ENCODE results near the gene CPXM1. TPM values are rescaled to one million over a fixed set of nuclear protein-coding genes. Genes with fewer than 3 reads are reported as not detected.
"Not testable (repeated sequence)": the region's sequence is repeated elsewhere in the genome, so short reads cannot be mapped to it uniquely, and the experiment has no call there.

The CPXM1 gene
- total RNA-seq, 1 donor from 2014 or later: 0.49 TPM

DNA sequence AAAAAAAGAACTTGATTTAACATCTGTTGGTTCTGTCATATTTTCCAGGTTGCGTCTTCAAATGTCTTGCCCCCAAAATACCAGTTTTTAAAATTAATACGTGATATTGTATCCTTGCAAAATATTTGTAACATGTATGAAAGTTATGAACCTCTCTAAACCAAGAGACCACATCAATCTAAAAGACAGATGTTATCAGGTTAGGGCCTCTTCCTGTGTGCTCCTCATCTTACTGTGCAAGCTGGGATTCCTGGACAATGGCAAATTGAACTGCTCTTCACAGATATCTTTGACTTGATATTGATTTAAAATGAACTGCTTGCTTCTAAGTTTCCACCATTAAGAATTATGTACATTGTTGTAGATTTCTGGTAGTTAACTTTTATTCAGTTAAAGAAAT, 25.3 kb upstream of the CPXM1 start:
- intact Hi-C loops (cut with micrococcal nuclease): no loop called here

DNA sequence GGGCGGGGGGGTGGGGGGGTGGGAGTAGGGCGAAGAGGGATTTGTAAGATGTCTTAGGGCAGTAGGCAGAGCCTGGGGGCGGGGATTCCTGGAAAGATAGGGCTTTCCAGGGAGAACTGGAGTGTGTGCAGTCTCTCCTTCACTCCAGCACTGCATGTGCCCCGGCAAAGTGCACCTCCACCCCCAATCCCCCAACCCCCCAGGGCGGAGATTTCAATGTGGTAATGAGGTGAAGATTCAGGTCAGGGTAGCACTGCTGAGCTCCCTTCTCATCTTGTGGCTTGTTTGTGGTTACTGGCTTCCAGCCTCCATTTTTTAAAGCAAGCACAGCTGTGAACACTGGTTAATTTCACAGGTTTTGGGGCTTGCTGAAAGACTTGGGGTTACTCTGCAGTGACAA, 21.6 kb upstream of the CPXM1 start:
- intact Hi-C loops (cut with micrococcal nuclease): no loop called here

DNA sequence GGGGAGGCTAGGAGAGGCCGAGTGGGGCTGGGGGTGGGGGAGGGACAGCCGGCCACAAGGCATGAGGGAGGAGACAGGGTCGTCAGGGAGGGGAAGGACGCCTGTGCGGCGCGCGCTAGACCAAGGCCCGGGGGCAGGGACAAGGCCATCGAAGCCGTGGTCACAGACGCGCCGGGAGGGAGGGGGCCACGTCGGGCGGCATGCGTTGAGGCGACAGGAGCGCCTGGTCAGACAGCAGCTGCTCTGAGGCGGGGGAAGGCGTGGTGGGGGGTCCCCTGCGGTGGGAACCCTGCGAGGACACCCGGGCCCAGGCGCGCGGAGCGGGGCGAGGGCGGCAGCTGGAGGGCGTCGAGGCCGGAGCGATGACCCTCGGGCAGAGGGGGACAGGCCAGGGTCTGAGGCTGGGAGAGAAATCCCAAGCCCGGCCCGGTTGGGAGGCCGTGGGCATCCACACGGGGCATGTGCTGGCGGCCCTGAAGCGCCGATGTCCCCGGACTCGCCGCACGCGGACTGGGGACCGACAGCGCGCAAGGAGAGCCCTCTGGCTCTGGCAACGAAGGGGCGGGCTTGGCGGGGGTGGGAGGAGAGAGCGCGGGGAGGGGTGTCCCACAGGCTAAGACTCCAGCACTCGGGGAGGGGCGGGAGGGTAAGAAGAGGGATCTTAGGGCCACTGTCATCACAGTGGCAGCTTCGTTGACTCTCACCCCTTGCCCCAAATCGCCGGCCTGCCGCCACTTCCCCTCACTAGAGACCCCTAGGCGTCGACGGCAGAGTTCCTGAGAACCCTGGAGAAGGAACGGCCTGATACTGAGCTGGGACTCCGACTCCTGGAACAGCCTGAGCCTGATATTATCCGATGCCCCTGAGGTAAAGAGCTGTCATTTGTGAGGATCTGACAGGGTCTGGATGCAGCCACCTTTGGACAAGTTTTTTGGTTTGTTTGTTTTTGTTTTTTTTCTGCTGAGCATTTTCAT, 20.8 kb upstream of the CPXM1 start:
- intact Hi-C loops (cut with micrococcal nuclease): no loop called here

DNA sequence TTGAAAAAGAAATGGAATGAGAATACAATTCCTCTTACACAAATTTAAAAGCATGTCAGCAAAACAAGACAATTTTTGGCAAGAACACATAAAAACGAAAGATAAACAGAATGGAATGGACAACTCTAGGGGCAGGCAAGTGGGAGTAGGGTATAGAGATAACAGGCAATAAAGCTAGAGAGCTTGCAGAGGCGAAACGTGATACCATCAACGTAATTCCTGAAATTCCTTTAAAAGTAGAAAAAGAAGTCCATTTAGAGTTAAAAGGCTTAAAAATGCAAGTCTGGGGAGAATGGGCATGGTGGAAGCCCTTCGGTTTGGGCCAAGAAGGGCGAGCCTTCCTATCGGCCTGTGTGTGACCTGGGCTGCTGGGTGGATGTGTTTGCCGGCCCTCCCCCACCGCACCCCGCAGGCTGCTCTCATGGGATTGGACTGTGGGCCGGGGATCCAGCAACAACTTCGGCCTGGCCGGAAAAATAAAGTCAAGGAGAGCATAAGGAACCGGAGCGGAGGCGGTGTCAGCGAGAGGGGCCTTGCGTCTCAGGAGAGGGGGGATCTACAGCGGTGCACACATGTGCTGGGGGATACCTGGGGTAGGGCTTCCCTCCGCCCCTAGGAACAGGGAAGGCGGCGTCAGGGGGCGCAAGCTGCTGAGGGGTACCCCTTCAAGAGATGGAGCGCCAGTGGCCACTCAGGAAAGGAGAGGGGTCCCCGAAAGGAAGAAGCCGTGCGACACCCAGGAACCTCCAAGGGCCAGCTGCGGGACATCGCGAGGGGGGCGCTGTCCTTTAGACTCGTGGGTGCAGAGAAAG, 19.9 kb upstream of the CPXM1 start:
- intact Hi-C loops (cut with micrococcal nuclease): no loop called here

DNA sequence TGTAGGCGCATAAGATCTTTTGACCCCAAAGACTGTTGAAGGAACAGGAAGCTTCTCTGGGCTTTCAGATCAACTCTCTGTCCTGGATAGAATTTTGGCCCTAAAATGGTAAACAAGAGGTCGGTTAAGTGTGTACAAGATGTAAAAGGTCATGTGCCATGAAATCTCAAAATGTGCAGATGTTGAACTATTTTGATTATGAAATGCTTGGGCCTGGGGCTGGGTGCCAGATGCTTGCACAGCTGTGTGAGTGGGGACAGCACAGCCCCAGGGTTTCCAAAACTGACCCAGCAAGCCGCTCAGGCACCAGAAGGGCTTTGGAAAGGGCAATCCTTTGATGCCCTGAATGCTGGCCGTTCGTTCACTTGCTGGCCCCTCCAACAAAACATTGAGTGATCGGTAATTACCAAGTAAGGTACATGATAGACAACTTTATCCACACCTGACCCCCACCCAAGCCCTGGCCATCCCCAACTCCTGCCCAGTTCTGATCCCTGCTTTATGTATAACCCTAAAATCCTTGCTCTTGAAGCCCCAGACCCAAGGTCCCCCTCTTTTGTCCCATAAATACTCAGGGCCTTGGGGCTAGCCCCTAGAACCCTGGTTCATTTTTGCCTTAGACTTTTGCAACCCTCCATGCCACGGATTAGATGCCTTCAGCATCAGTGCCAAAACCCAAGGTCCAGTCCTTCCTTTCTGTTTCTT, 17.6 kb upstream of the CPXM1 start:
- intact Hi-C loops (cut with micrococcal nuclease): no loop called here

DNA sequence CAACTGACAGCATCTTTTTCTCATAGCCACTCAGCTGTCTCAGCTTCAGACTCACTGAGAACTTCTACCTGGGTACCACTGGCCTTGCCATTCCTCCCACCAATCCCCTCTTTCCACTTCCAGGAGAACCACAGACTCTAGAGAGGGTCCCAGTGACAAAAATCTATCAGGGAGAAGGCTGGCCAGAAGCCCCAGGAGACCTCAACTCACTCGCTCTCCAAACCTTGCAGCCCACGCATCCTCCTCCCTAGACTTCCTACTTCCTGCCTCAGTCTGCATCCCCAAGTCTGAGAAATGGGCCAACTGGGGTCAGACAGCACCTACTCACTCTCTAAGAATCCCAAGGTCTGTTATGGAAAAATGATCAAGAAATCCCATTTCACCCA, 16.9 kb upstream of the CPXM1 start:
- intact Hi-C loops (cut with micrococcal nuclease): no loop called here

DNA sequence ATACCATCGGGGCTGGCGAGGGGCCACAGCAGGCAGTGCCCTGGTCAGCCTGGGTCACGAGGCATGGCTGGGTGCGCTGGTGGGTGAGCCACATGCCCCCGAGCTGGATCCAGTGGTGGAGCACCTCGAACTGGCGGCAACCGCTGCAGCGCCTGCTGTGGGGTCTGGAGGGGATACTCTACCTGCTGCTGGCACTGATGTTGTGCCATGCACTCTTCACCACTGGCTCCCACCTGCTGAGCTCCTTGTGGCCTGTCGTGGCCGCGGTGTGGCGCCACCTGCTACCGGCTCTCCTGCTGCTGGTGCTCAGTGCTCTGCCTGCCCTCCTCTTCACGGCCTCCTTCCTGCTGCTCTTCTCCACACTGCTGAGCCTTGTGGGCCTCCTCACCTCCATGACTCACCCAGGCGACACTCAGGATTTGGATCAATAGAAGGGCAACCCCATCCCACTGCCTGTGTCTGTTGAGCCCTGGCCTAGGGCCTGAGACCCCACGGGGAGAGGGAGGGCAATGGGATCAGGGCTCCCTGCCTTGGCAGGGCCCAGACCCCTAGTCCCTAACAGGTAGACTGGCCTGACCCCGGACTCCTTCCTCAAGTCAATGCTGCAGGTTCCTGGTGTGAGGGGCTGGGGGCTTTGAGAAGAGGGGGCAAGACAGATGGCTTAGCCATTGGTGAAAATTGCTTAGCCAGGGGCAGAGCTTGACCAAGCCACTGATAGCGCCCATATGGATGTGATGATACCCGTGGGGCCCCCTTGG, 16.3 kb upstream of the CPXM1 start:
- intact Hi-C loops (cut with micrococcal nuclease): no loop called here

DNA sequence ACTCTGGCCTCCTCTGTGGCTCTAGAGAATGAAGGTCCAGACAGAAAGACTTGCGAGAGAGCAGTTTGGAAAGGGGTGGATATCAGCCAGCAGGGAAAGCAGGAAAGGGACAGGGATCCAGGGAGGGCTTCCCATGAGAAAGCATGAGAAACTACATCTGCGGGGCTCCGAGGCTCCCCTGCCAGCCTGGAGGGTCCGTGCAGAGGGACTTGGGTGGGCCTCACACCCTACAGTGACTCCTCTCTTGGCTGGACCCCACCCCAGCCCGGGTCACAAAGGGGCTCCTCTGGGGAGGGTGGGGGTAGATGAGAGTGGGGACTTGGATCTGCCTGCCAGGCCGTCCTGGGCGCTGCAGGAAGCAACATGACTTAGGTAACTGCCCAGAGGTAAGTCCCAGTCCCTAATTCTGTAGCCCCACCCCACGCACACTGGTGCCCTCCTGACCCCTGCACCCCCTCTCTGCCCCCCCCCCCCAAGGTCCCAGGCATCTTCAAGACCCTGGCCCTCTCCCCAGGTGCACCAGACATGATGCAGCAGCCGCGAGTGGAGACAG, 15.7 kb upstream of the CPXM1 start, which contains the start of gene TMEM239:
Gene TMEM239 (plus strand): TSS at position 335 of the 553 bp plus-strand sequence. CDS start 191 bp downstream, at position 526.
- intact Hi-C loops (cut with micrococcal nuclease): no loop called here

DNA sequence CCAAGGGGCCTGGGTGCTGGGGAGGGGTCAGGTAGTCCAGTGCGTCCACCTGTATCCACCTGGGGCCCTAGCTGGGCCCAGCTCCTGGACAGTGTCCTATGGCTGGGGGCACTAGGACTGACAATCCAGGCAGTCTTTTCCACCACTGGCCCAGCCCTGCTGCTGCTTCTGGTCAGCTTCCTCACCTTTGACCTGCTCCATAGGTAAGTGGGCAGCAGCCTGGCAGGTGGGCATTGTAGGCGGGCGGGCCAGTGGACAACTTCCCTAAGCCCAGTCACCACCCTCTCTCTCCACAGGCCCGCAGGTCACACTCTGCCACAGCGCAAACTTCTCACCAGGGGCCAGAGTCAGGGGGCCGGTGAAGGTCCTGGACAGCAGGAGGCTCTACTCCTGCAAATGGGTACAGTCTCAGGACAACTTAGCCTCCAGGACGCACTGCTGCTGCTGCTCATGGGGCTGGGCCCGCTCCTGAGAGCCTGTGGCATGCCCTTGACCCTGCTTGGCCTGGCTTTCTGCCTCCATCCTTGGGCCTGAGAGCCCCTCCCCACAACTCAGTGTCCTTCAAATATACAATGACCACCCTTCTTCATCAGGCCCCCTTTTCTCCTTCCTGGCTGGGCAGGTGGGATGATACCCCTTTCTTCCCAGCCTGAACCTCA, 14.9 kb upstream of the CPXM1 start:
- intact Hi-C loops (cut with micrococcal nuclease): no loop called here

DNA sequence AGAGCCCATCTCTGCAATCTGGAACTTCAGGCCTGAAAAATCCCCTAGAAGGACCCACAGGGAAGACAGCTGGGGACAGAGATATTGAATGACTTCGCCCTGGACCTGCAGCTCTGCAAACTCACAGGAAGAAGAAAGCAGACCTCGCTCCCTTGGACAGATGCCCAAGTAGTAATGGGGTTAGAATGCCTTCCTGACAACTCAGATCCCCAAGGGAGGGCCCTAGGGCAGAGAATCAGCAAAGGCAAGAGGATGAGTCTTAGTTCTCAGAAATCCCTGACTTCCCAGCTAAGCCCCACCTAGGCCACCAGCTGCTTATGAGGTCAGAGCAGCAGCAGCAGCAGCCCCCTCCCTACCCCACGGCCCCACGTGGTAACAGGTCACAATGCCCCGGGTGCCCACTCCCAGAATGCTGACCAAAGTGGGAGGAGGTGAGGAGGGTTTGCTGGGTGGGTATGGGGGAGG, 14.2 kb upstream of the CPXM1 start, which contains the start of gene C20orf141:
Gene C20orf141 (plus strand): TSS at position 401 of the 465 bp plus-strand sequence. CDS start 198 bp downstream, outside the sequence.
- intact Hi-C loops (cut with micrococcal nuclease): no loop called here

DNA sequence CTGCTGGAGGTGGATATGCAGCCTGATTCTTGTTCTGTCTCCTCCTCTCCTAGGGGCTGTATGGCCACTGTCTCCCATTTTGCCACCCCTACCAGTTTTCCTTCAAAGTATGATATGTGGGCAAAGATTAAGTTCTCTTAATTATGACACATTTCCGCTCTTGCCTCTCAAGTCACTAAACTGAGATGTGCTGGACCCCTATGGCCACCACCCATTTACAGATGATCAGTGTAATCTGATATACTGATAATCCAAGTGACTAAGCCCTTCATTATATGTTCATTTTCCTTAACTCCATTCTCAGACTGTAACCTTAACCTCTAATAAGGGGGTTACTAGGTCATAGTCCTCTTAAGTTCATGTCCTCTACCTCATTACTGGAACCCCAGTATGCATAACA, 13.6 kb upstream of the CPXM1 start:
- intact Hi-C loops (cut with micrococcal nuclease): no loop called here

DNA sequence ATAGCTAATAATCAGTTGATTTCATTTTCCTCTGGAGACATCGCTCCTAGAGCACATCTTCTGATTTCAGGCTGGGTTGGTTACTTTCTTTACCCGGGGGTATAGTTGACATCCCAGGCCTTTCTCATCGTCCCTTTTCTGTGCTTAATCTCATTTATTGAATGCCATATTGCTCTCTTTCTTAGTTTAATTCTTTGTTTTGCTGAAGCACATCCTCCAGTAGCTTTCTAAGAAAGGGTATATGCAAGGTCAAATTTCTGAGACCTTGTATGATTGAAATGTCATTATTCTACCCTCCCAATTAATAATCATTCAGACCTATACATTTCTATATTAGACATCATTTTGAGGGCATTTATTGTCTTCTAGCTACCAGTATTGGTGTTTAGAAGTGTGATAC, 11.8 kb upstream of the CPXM1 start:
- intact Hi-C loops (cut with micrococcal nuclease): no loop called here

DNA sequence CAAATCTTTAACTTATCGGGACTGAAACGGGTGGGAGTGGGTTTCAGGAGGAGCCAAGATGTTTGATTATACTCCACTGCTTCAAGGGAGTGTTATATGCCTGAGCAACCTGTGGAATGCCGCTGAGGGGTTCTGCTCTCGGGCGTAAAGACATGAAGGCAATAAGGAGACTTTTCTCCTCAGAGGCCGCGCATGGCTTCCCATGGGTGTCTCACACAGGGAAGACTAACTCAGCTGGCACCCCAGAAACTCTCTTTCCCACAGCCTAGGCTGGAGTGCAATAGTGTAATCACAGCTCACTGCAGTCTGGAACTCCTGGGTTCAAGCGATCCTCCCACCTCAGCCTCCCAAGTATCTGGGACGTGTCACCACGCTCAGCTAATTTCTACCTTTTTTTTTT, 9.3 kb upstream of the CPXM1 start:
- intact Hi-C loops (cut with micrococcal nuclease): no loop called here

DNA sequence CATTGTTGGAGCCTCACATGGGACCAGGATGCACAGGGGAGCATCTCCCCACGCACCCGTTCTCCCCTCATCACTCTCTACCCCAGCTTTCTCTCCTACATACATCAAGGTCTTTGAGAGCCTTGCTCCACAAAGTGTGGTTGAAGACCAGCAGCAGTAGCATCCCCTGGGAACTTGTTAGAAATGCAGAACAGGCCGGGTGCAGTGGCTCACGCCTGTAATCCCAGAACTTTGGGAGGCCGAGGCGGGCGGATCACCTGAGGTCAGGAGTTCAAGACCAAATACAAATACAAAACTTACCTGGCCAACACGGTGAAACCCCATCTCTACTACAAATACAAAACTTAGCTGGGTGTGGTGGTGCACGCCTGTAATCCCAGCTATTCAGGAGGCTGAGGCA, 7.5 kb upstream of the CPXM1 start:
- intact Hi-C loops (cut with micrococcal nuclease): not testable (repeated sequence)

DNA sequence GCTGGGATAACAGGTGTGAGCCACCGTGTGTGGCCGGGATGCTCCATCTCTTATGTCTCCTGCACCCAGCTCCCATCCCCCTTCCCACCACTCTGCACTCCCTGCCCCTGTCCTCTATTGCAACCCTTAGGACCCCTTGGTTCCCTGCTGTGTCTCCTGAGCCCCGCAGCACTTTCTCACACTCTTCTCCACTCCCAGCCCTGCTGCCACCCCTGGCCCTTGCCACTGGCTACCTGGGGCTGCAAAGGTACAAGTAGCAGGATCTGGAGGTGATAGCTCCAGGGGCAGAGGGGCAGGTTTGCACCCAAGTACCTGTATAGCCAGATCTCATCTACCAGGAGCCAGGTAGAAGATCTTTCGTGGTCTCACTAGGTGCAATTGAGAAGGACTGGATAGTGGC, 6.6 kb upstream of the CPXM1 start:
- intact Hi-C loops (cut with micrococcal nuclease): no loop called here

DNA sequence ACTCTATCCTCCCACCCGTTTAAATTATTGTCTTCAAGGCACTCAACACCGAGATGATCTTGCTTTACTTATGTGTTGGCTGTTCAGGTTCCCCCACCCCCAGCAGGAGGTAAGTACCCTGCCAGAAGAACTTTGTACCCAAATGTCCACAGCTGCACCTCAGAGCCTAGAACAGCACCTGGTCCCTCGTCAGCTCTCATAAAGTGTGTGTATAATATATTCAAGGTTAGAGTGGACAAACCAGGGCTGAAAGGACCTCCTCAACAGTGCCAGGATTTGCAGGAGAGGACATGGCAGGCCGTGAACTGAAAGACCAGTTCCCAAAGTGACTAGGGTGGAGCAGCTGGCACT, 5.9 kb upstream of the CPXM1 start:
- intact Hi-C loops (cut with micrococcal nuclease): no loop called here

DNA sequence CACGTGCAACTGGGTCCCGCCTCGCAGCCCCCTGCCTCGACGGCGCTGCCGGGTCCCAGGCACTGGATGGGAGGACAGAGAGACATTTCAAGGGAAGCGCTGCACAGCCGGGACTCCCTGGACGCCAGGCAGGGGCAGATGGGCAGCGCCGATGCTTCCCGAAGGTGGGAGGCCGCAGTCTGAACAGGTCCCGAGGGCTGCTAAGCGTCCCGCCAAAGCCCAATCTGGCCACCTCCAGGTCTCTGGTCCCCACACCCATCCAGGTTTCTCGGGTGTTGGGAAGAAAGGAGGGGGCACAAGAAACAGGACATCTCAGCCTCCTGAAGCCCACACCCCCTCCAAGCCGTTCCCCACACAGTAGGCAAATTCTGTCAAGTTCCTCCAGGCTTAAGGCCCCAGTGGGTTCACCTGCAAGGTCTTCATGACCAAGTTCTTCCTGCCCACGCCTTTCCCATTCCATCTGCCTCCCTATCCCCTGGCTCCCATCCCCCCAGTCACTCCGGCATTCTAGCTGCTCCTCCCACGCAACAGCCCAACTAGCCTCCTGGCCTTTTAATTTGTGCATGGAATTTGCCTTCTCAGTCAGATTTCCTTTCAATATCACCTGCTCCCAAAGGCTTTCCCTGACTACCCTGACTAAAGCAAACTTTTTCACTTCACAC, 5.4 kb upstream of the CPXM1 start:
- intact Hi-C loops (cut with micrococcal nuclease): no loop called here

DNA sequence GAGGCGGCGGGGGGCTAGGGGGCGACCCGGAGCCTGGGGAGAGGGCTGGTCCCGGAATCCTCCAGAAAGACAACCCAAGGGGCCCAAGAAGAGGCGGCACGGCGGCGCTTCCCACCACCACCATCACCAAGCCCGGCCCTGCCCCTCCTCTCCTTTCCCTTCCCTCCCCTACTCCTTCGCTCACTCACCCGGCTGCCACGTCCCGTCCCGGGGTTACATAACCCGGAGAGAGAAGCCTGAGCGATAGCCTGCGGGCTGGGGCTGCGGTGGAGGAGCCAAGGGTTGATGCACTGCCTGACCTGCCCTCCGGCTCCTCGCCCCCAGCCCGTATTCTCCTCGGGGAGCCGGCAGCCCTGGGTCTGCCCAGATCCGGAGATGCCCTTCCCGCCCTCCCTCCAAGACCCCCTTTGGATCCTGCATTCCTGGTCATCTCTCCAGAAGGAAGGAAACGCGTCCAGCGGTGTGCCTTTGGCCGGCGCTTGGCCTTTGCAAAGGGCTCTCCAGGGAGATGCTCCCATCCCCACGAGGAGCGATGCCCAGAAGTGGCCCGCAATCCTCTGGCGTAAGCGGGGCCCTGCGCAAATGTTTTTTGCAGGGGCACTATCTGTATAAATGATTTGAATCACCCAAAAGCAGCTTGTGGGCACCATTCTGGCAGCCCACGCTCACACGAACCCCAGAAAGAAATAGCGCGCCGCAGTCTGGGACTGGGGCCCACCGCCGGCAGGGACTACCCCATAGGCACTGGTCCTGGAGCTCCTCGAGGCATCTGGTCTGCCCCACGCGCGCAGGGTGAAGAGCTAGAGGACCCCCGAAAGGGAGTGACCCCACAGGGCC, 4.6 kb upstream of the CPXM1 start:
- intact Hi-C loops (cut with micrococcal nuclease): no loop called here
